IMR-90 (cell line): ENCODE data around the gene BLVRA.

Source experiments
- BHLHE40 ChIP-seq: fragments of 150-350 bp; IDR thresholded peaks from 2 replicates; pipeline ENCODE4 v1.6.1; 2016; ENCODE audit warnings: mild to moderate bottlenecking, low read depth, low read length
- CEBPB ChIP-seq: IDR thresholded peaks from 2 replicates; pipeline ENCODE4 v1.6.1; 2012; ENCODE audit warnings: low read depth, low read length, improper control_type of control experiment
- CHD1 ChIP-seq: IDR thresholded peaks from 2 replicates; pipeline ENCODE4 v1.6.1; 2012; ENCODE audit warnings: low read depth, low read length, improper control_type of control experiment
- CTCF ChIP-seq: conservative IDR thresholded peaks from 2 replicates; pipeline ENCODE4 v1.5.1; 2012; ENCODE audit warnings: mild to moderate bottlenecking, low read depth, low read length, improper control_type of control experiment
- ELK1 ChIP-seq: fragments of 150-350 bp; IDR thresholded peaks from 2 replicates; pipeline ENCODE4 v1.6.1; 2016; ENCODE audit warnings: low read depth, mild to moderate bottlenecking, low read length, moderate library complexity, borderline replicate concordance
- FOS ChIP-seq: fragments of 150-350 bp; IDR thresholded peaks from 2 replicates; pipeline ENCODE4 v1.6.1; 2016; ENCODE audit warnings: low read depth, low read length
- MAFK ChIP-seq: IDR thresholded peaks from 2 replicates; pipeline ENCODE4 v1.6.1; 2012; ENCODE audit warnings: low read depth, low read length, improper control_type of control experiment
- POLR2A ChIP-seq: IDR thresholded peaks from 2 replicates; pipeline ENCODE4 v1.6.1; 2012; ENCODE audit warnings: mild to moderate bottlenecking, low read depth, low read length
- RAD21 ChIP-seq: IDR thresholded peaks from 2 replicates; pipeline ENCODE4 v1.6.1; 2012; ENCODE audit warnings: low read length, improper control_type of control experiment
- RFX5 ChIP-seq: IDR thresholded peaks from 2 replicates; pipeline ENCODE4 v1.8.0; 2012; ENCODE audit warnings: low read depth, mild to moderate bottlenecking, low read length, moderate library complexity
- SMC3 ChIP-seq: fragments of 150-350 bp; IDR thresholded peaks from 2 replicates; pipeline ENCODE4 v1.6.1; 2016; ENCODE audit warnings: low read depth, mild to moderate bottlenecking, antibody characterized with exemption, low read length, moderate library complexity
- USF2 ChIP-seq: fragments of 150-350 bp; IDR thresholded peaks from 2 replicates; pipeline ENCODE4 v1.6.1; 2017; ENCODE audit warnings: mild to moderate bottlenecking, antibody characterized with exemption, low read length, low read depth

GRCh38 chr7:43761382-43761781 lies 2.9 kb downstream of the BLVRA start:
- TF ChIP-seq FOS (no peak), SMC3 (no peak), POLR2A (no peak), CTCF (no peak), CHD1 (no peak), USF2 (no peak), RFX5 (no peak), RAD21 (no peak), ELK1 (no peak), BHLHE40 (no peak), CEBPB (no peak), MAFK (no peak)
